Astrocyte of the spinal cord (primary cell): ENCODE data around the gene ELK1.

Source experiments
- DNase-seq: peaks from one replicate; pipeline ENCODE4 v3.0.0; 2011; ENCODE audit warnings: low read depth, low spot score
- H3K4me3 ChIP-seq: 2 replicates; pipeline ENCODE4 v1.5.1; 2011; ENCODE audit warnings: low read depth, mild to moderate bottlenecking, low read length, moderate library complexity
- CTCF ChIP-seq: IDR thresholded peaks from 2 replicates; pipeline ENCODE4 v1.5.1; 2012; ENCODE audit warnings: low read depth, mild to moderate bottlenecking, low read length, inconsistent platforms
- in situ Hi-C: cut with HindIII; loops from 2 replicates; pipeline ENCODE4 v1.10.0; 2017; ENCODE audit warnings: low sequenced_read_pairs

Gene ELK1

GRCh38 chrX:47658301-47658683 is 7.9 kb upstream of the ELK1 start:
- in situ Hi-C loops: no loop called here
- peak overlapping the region; percentile 67 for H3K4me3 ChIP-seq
- TF ChIP-seq CTCF: no peak
- no peak for DNase-seq

- DNase-seq: no peak
- no peak for TF ChIP-seq CTCF
- H3K4me3 ChIP-seq: peak overlapping the region; percentile 35
- in situ Hi-C loops: no loop called here
Observed at GRCh38 chrX:47651043-47651905, 911 bp upstream of the ELK1 start.

GRCh38 chrX:47649781-47650163 is 591 bp downstream of the ELK1 start:
- no peak for TF ChIP-seq CTCF
- H3K4me3 ChIP-seq: peak overlapping the region; percentile 65
- in situ Hi-C loops: no loop called here
- DNase-seq: no peak

GRCh38 chrX:47649271-47649670 is 1.1 kb downstream of the ELK1 start:
- peak overlapping the region; percentile 65 for H3K4me3 ChIP-seq
- TF ChIP-seq CTCF: no peak
- in situ Hi-C loops: no loop called here
- no peak for DNase-seq

GRCh38 chrX:47648376-47648775 is 2.0 kb downstream of the ELK1 start:
- in situ Hi-C loops: no loop called here
- TF ChIP-seq CTCF: no peak
- no peak overlapping the region for H3K4me3 ChIP-seq
- DNase-seq: peak; percentile 37

GRCh38 chrX:47646636-47647035 is 3.7 kb downstream of the ELK1 start:
- DNase-seq: no peak
- no peak for TF ChIP-seq CTCF
- in situ Hi-C loops: no loop called here
- H3K4me3 ChIP-seq: no peak overlapping the region

- no peak for DNase-seq
- in situ Hi-C loops: no loop called here
- no peak overlapping the region for H3K4me3 ChIP-seq
- no peak for TF ChIP-seq CTCF
Observed at GRCh38 chrX:47645530-47645929, 4.8 kb downstream of the ELK1 start.
